Activated CD8-positive, alpha-beta T cell treated with anti-CD3 and anti-CD28 coated beads for 36 hours (primary cell): Measurements from ENCODE around the gene ZAR1. TPM values are rescaled to one million over a fixed set of nuclear protein-coding genes. Genes with fewer than 3 reads are reported as not detected.

Experiments used
- ATAC-seq: fragments of 200-7000 bp; cut with Tn5 transposase; one replicate; pipeline ENCODE4 v1.10.0; 2021; ENCODE audit warnings: mild to moderate bottlenecking, moderate library complexity
- CTCF ChIA-PET: fragments of 350-600 bp; sonication (Branson Sonifier 250); formaldehyde crosslinking; loops from one replicate; lab custom pipeline; 2021; ENCODE audit warnings: antibody characterized with exemption; lab: Charles Lee
- POLR2A ChIA-PET: fragments of 350-600 bp; sonication (Branson Sonifier 250); formaldehyde crosslinking; loops from one replicate; lab custom pipeline; 2021; ENCODE audit warnings: antibody characterized with exemption; lab: Charles Lee
- DNase-seq: peaks from one replicate; pipeline ENCODE4 v3.0.0-alpha.2; 2020
- H3K27ac Mint-ChIP-seq: one replicate; pipeline ENCODE4 v1.8.0; 2021; ENCODE audit warnings: mild to moderate bottlenecking, mixed read lengths
- H3K27me3 Mint-ChIP-seq: one replicate; pipeline ENCODE4 v1.8.0; 2021; ENCODE audit warnings: mixed read lengths
- H3K36me3 Mint-ChIP-seq: one replicate; pipeline ENCODE4 v1.8.0; 2021; ENCODE audit warnings: low read depth, mixed read lengths
- H3K4me1 Mint-ChIP-seq: one replicate; pipeline ENCODE4 v1.8.0; 2021; ENCODE audit warnings: low read depth, mixed read lengths
- H3K4me3 Mint-ChIP-seq: one replicate; pipeline ENCODE4 v1.8.0; 2021; ENCODE audit warnings: mild to moderate bottlenecking, moderate library complexity, mixed read lengths
- H3K9me3 Mint-ChIP-seq: one replicate; pipeline ENCODE4 v1.8.0; 2021; ENCODE audit warnings: mixed read lengths
- intact Hi-C: fragments of 100-400 bp; cut with micrococcal nuclease; formaldehyde crosslinking; loops from one replicate; pipeline ENCODE4 v1.10.0; 2022
- total RNA-seq, 2 experiments: library from RNA; stranded (reverse); gene quantifications; one replicate each; pipeline ENCODE4 v1.2.3, GENCODE V29; 2021
- TF ChIP-seq, protein P1 (sequence below): fragments of 200-600 bp; IDR thresholded peaks from one replicate; pipeline ENCODE4 v1.8.0; 2022; ENCODE audit warnings: antibody characterized with exemption, mild to moderate bottlenecking

Gene ZAR1
- total RNA-seq, 2 experiments from 2014 or later, result not detected

DNA sequence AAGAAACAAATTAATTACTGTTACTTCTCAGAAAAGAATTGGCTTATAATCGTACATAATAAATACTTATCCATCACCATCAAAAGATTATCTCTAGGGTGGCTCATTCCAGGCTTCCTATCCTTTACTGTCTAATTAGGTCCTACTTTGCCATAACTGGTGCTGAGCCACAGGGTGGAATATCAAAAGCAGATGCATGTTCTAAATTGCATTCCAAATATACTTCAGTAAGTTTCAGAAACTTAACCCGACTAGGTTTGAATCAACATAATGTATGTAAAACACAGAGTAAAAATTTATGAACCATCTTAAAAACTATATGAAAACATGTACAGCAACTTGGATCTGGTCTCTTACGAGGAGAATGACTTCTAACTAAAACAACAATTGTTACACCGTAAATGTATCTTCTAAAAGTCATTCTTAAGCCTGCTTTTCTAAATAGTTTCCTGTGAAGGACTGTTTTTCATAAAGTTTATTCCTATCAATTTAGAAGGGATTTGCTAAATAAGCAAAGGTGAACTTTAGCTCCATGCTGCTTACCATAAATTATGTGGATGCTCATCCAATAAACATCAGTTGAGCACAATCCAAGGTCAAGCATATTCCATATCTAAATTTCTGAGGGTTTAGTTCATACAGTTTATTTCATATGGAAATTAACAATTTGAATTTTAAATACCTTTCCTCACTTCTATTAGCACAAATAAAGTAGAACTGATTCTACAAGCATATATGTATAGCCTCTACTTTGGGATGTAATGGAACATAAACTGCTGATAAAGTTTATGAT, 13.4 kb downstream of the ZAR1 start:
- TF ChIP-seq, protein P1, sequence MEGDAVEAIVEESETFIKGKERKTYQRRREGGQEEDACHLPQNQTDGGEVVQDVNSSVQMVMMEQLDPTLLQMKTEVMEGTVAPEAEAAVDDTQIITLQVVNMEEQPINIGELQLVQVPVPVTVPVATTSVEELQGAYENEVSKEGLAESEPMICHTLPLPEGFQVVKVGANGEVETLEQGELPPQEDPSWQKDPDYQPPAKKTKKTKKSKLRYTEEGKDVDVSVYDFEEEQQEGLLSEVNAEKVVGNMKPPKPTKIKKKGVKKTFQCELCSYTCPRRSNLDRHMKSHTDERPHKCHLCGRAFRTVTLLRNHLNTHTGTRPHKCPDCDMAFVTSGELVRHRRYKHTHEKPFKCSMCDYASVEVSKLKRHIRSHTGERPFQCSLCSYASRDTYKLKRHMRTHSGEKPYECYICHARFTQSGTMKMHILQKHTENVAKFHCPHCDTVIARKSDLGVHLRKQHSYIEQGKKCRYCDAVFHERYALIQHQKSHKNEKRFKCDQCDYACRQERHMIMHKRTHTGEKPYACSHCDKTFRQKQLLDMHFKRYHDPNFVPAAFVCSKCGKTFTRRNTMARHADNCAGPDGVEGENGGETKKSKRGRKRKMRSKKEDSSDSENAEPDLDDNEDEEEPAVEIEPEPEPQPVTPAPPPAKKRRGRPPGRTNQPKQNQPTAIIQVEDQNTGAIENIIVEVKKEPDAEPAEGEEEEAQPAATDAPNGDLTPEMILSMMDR, result no peak
- Mint-ChIP-seq H3K4me3 (no peak overlapping the region), H3K27ac (no peak overlapping the region), H3K27me3 (no peaks in the 10 kb centered on the region), H3K9me3 (no peaks in the 10 kb centered on the region), H3K36me3 (peaks cover 27% of the 10 kb centered on the region), H3K4me1 (peaks cover 26% of the 10 kb centered on the region)
- ChIA-PET CTCF (interaction anchor here (1.0 kb wide), 1 partner anchor 17 kb away, joined by 3 read pairs; no protein-coding TSS in a partner anchor), POLR2A (interaction anchor here (0.6 kb wide), 1 partner anchor 484 kb away, joined by 3 read pairs; no protein-coding TSS in a partner anchor)
- no peak for DNase-seq
- intact Hi-C loops, result no loop called here
- ATAC-seq, result no peak

DNA sequence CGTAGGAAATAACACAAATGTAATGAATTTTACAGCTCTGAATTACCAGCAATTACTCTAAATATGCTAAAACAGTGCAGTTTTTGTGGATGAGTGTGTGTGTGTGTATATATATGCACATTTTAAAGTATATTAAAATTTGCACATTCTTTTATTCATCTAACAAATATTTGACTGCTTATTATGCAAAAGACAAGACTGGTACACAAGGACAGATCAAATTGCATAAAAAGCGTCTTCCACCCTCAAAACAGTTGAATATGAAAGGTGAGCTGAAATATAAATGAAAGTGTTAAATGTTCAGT, 13.9 kb downstream of the ZAR1 start:
- H3K9me3 Mint-ChIP-seq, result no peaks in the 10 kb centered on the region
- ChIA-PET POLR2A (interaction anchor here (0.6 kb wide), 1 partner anchor 484 kb away, joined by 3 read pairs; no protein-coding TSS in a partner anchor), CTCF (interaction anchor here (1.0 kb wide), 1 partner anchor 17 kb away, joined by 3 read pairs; no protein-coding TSS in a partner anchor)
- intact Hi-C loops, result no loop called here
- no peak overlapping the region for H3K4me3 Mint-ChIP-seq
- no peaks in the 10 kb centered on the region for H3K27me3 Mint-ChIP-seq
- ATAC-seq, result no peak
- H3K36me3 Mint-ChIP-seq, result peaks cover 28% of the 10 kb centered on the region
- no peak for DNase-seq
- H3K4me1 Mint-ChIP-seq, result peaks cover 21% of the 10 kb centered on the region
- TF ChIP-seq, protein P1, result no peak
- no peak overlapping the region for H3K27ac Mint-ChIP-seq

DNA sequence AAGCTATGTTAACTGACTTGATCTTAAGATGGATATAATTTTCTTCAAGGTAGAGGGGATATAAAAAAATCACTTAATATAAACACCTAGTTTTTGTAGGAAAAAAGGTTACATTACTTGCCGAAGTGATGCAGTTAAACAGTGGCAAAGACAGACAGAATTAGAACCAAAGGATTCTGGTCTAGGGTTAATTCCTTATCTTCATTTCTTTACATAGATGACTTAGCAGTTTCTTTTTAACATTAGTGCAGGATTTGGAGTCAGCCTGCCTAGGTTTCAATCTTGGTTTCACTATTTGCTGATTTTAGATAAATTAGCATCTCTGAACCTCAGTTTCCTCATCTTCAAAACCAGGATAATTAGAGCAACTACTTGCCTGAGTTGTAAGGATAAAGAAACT, 14.3 kb downstream of the ZAR1 start:
- intact Hi-C loops, result no loop called here
- ChIA-PET CTCF (interaction anchor here (1.0 kb wide), 1 partner anchor 16 kb away, joined by 3 read pairs; no protein-coding TSS in a partner anchor), POLR2A (interaction anchor here (0.6 kb wide), 1 partner anchor 483 kb away, joined by 3 read pairs; no protein-coding TSS in a partner anchor)
- H3K4me1 Mint-ChIP-seq, result peaks cover 17% of the 10 kb centered on the region
- H3K4me3 Mint-ChIP-seq, result no peak overlapping the region
- TF ChIP-seq, protein P1, result no peak
- H3K36me3 Mint-ChIP-seq, result peaks cover 26% of the 10 kb centered on the region
- no peaks in the 10 kb centered on the region for H3K9me3 Mint-ChIP-seq
- ATAC-seq (no peak), DNase-seq (no peak)
- no peaks in the 10 kb centered on the region for H3K27me3 Mint-ChIP-seq
- no peak overlapping the region for H3K27ac Mint-ChIP-seq

DNA sequence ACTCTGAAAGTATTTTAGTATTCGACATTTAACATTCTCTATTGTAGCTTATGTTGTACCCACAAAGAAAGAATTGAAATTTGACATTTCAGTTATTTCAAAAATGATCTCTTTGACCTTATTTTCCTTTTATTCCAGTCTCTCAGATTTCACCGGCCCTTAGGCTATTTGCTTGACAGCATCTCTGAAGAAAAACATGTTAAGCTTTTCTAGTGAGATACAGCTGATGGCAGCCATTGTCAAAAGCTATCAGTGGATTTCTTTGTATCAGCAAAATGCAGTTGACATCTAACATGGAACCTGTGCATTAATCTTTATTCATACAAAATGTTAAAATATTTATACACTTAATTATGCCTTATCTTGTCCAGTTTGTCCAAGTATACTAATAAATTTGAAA, 16.7 kb downstream of the ZAR1 start:
- TF ChIP-seq, protein P1, result no peak
- no peaks in the 10 kb centered on the region for H3K27me3 Mint-ChIP-seq
- peaks cover 5% of the 10 kb centered on the region for H3K4me1 Mint-ChIP-seq
- ATAC-seq, result no peak
- no peak overlapping the region for H3K4me3 Mint-ChIP-seq
- CTCF ChIA-PET, result interaction anchor here (0.6 to 1.5 kb wide), 3 partner anchors 19 to 455 kb away, joined by 3 to 4 read pairs (median 3); no protein-coding TSS in a partner anchor
- intact Hi-C loops, result no loop called here
- DNase-seq, result no peak
- no peaks in the 10 kb centered on the region for H3K9me3 Mint-ChIP-seq
- H3K36me3 Mint-ChIP-seq, result peaks cover 25% of the 10 kb centered on the region
- POLR2A ChIA-PET, result no interaction called here
- H3K27ac Mint-ChIP-seq, result no peak overlapping the region

DNA sequence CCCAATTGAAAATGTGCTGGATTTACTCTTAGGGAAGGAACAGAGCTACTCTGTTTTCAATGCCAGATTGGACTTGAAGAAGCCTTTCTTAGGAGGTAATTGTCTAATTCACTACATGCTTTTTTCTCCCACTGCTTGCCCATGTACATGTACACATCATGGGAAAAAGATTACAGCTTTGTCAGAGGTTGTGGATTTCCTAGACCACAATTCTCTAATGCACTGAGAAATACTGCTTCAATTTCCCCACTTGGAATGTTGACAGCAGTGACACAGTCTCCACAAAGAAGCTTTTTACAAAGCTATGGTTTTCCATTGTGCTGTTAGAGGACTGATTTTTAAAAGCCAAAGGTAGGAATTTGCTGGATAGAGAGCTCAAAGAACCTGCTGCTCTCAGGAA, 19.5 kb downstream of the ZAR1 start:
- H3K27ac Mint-ChIP-seq, result no peak overlapping the region
- ChIA-PET CTCF (interaction anchor here (0.7 to 1.2 kb wide), 3 partner anchors 11 to 69 kb away, joined by 3 to 5 read pairs (median 3); no protein-coding TSS in a partner anchor), POLR2A (interaction anchor here (1.2 kb wide), 1 partner anchor 21 kb away, joined by 3 read pairs; no protein-coding TSS in a partner anchor)
- DNase-seq (no peak), ATAC-seq (no peak)
- TF ChIP-seq, protein P1, result no peak
- H3K36me3 Mint-ChIP-seq, result peaks cover 29% of the 10 kb centered on the region
- peaks cover under 1% of the 10 kb centered on the region for H3K4me1 Mint-ChIP-seq
- no peak overlapping the region for H3K4me3 Mint-ChIP-seq
- intact Hi-C loops, result no loop called here
- no peaks in the 10 kb centered on the region for H3K9me3 Mint-ChIP-seq
- H3K27me3 Mint-ChIP-seq, result no peaks in the 10 kb centered on the region
